ENCODE measurements around the gene NRL. TPM values are rescaled to one million over a fixed set of nuclear protein-coding genes. Genes with fewer than 3 reads are reported as not detected.

NRL gene
- total RNA-seq, 1 experiment from 2014 or later: 1.3 TPM

GRCh38 chr14:24160850-24161804 is 46.4 kb upstream of the NRL start, which contains the start of gene IRF9 (continued):
- TF ChIP-seq ZBTB21 (CRISPR knock-in tag; IDR thresholded peaks at IDR 0.05; ENCODE audit: borderline replicate concordance) (no peak), NR1H2 (CRISPR knock-in tag; IDR thresholded peaks at IDR 0.05) (no peak), CTCF (IDR thresholded peaks at IDR 0.05) (peak; percentile 91), PRRX2 (CRISPR knock-in tag; IDR thresholded peaks at IDR 0.05) (peak; percentile 62), IRF1 (CRISPR knock-in tag; IDR thresholded peaks at IDR 0.05) (no peak), NFATC4 (CRISPR knock-in tag; IDR thresholded peaks at IDR 0.05) (0 out of 2 replicates have a peak, but pooled peaks have one; percentile 46), PRDM15 (CRISPR knock-in tag; IDR thresholded peaks at IDR 0.05) (no peak), E2F4 (CRISPR knock-in tag; IDR thresholded peaks at IDR 0.05; ENCODE audit: borderline replicate concordance, low read depth) (no peak), USF2 (CRISPR knock-in tag; IDR thresholded peaks at IDR 0.05) (peak; percentile 96), IRF2 (CRISPR knock-in tag; IDR thresholded peaks at IDR 0.05; ENCODE audit: borderline replicate concordance, low read depth) (no peak), PREB (CRISPR knock-in tag; IDR thresholded peaks at IDR 0.05; ENCODE audit: borderline replicate concordance) (no peak), MAX (CRISPR knock-in tag; IDR thresholded peaks at IDR 0.05) (peak; percentile 50; the same call in 1 of the 2 replicates), ZNF263 (CRISPR knock-in tag; IDR thresholded peaks at IDR 0.05; ENCODE audit: low read depth) (no peak), GABPB1 (CRISPR knock-in tag; IDR thresholded peaks at IDR 0.05) (peak; percentile 96), HMGXB4 (CRISPR knock-in tag; IDR thresholded peaks at IDR 0.05) (peak; percentile 78; the same call in 1 of the 2 replicates)
